NCI-H1105 (cell line): ENCODE results near the gene TXNDC17.
A peak's percentile ranks its signal among the peaks of the same experiment; 100 is the strongest.
"Not testable (repeated sequence)": the region's sequence is repeated elsewhere in the genome, so short reads cannot be mapped to it uniquely, and the experiment has no call there.

Experiments
- DNase-seq: peaks from one replicate; lab custom pipeline; 2025; lab: John Stamatoyannopoulos, UW

The TXNDC17 gene

GRCh38 chr17:6640536-6641246, at the start of gene TXNDC17, which contains the start of gene KIAA0753:
Gene TXNDC17 (plus strand): TSS chr17:6641060. CDS start chr17:6641083, 23 bp downstream.
Gene KIAA0753 (minus strand): TSS chr17:6640711. CDS start chr17:6635103, 5,608 bp downstream.
- peak; percentile 92 for DNase-seq

GRCh38 chr17:6591599-6592158, 49.2 kb upstream of the TXNDC17 start:
- no peak for DNase-seq

- no peak for DNase-seq
Measured at GRCh38 chr17:6592173-6592572, 48.7 kb upstream of the TXNDC17 start.

GRCh38 chr17:6593371-6593770, 47.5 kb upstream of the TXNDC17 start:
- DNase-seq, result not testable (repeated sequence)

GRCh38 chr17:6596081-6596480, 44.8 kb upstream of the TXNDC17 start:
- no peak for DNase-seq

- DNase-seq, result no peak
Measured at GRCh38 chr17:6596511-6596910, 44.3 kb upstream of the TXNDC17 start.

- DNase-seq, result no peak
Measured at GRCh38 chr17:6596941-6597340, 43.9 kb upstream of the TXNDC17 start.

- DNase-seq, result no peak
Measured at GRCh38 chr17:6597727-6598126, 43.1 kb upstream of the TXNDC17 start.

GRCh38 chr17:6599364-6599763, 41.5 kb upstream of the TXNDC17 start:
- DNase-seq, result no peak

GRCh38 chr17:6602141-6602540, 38.7 kb upstream of the TXNDC17 start:
- DNase-seq, result no peak

GRCh38 chr17:6603744-6604325, 37.0 kb upstream of the TXNDC17 start:
- DNase-seq, result peak; percentile 11

GRCh38 chr17:6605142-6605541, 35.7 kb upstream of the TXNDC17 start:
- no peak for DNase-seq

GRCh38 chr17:6608321-6608720, 32.5 kb upstream of the TXNDC17 start:
- no peak for DNase-seq

GRCh38 chr17:6610011-6610410, 30.8 kb upstream of the TXNDC17 start:
- DNase-seq, result no peak

GRCh38 chr17:6611231-6611630, 29.6 kb upstream of the TXNDC17 start:
- DNase-seq, result no peak

GRCh38 chr17:6623941-6624340, 16.9 kb upstream of the TXNDC17 start:
- no peak for DNase-seq

GRCh38 chr17:6626616-6627015, 14.2 kb upstream of the TXNDC17 start:
- DNase-seq, result no peak

GRCh38 chr17:6627019-6627418, 13.8 kb upstream of the TXNDC17 start:
- DNase-seq, result no peak

GRCh38 chr17:6630390-6630789, 10.5 kb upstream of the TXNDC17 start:
- DNase-seq, result no peak

- DNase-seq, result no peak
Measured at GRCh38 chr17:6632530-6632929, 8.3 kb upstream of the TXNDC17 start.

- DNase-seq, result no peak
Measured at GRCh38 chr17:6633263-6633662, 7.6 kb upstream of the TXNDC17 start.

GRCh38 chr17:6636105-6636504, 4.8 kb upstream of the TXNDC17 start:
- no peak for DNase-seq
